Duodenal mucosa (tissue), 2 donors: Measurements from ENCODE around the gene TUBA3E.
"Not testable (repeated sequence)": the region's sequence is repeated elsewhere in the genome, so short reads cannot be mapped to it uniquely, and the experiment has no call there.

ENCODE experiments used
- H3K27ac ChIP-seq: one replicate; pipeline ENCODE4 v1.7.0; 2013; ENCODE audit warnings: low read depth, low read length
- H3K27me3 ChIP-seq, 2 donors: one replicate each; pipeline ENCODE4 v1.7.0; 2013; ENCODE audit warnings: low read length in 2 of 2, control low read depth in 1 of 2; ENCODE audit not compliant: insufficient read depth in 2 of 2, control insufficient read depth in 1 of 2
- H3K36me3 ChIP-seq, 2 donors: one replicate each; pipeline ENCODE4 v1.7.0; 2013; ENCODE audit warnings: low read length in 2 of 2, control low read depth in 1 of 2; ENCODE audit not compliant: insufficient read depth in 2 of 2, control insufficient read depth in 1 of 2
- H3K4me1 ChIP-seq, 2 donors: one replicate each; pipeline ENCODE4 v1.7.0; 2013; ENCODE audit warnings: low read length in 2 of 2, control low read depth in 1 of 2; ENCODE audit not compliant: insufficient read depth in 2 of 2, control insufficient read depth in 1 of 2
- H3K4me3 ChIP-seq, 2 donors: one replicate each; pipeline ENCODE4 v1.7.0; 2013; ENCODE audit warnings: low read length in 2 of 2, low read depth in 1 of 2
- H3K9ac ChIP-seq, 2 donors: one replicate each; pipeline ENCODE4 v1.7.0; 2013; ENCODE audit warnings: low read length in 2 of 2, low read depth in 1 of 2
- H3K9me3 ChIP-seq, 2 donors: one replicate each; pipeline ENCODE4 v1.7.0; 2013; ENCODE audit warnings: low read length in 2 of 2, control low read depth in 1 of 2; ENCODE audit not compliant: control insufficient read depth in 1 of 2

TUBA3E gene

DNA sequence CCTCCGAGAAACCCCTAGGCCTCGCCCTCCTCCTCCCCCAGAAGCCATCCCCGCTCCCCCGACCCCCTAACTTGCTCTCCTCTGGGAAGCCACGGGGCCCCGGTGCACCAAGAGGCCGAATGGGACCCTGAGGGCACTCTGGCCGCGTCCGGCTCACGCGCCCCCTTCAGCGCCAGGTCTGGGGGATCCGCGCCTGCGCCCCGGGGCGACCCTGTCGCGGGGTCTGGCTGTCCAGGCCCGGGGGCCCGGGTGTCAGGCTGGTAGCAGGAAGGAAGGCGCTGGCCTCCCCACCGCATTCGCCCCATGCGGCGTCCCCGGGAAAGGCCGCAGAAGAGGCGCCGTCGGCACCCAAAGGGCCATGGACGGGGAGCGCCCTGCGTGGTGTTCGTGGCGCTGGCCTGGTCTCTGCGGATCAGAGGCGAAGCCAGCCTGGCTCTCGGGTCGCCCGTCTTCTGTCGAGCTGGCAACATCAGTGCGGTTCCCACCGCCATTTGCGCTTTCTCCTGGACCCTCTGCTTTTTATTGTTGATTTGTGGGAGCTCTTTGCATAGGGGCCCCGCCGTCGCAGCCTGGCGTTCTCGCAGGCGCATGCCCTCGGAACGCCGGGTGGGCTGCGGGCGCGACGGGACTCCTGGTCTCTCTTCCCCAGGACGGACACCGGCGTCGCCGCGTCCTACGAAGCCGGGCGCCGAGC lies 30.4 kb upstream of the TUBA3E start:
- not testable (repeated sequence) for H3K4me3 ChIP-seq, H3K27ac ChIP-seq, H3K9ac ChIP-seq, H3K36me3 ChIP-seq, H3K9me3 ChIP-seq, H3K4me1 ChIP-seq, H3K27me3 ChIP-seq

DNA sequence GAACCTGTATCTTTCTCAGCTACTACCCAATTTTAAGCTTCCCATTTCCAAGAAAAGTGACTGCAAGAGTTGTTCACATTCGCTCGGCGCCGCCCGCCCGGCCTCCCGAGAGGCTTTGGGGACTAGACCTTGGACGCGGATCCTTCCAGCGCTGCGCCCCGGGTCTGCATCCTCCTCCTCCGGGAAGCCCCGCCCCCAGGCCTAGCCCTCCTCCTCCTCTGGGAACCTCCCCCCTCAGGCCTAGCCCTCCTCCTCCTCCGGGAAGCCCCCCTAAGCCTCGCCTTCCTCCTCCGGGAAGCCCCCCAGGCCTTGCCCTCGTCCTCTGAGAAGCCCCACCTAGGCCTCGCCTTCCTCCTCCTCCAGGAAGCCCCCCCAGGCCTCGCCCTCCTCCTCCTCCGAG lies 29.8 kb upstream of the TUBA3E start:
- not testable (repeated sequence) for H3K27ac ChIP-seq, H3K9me3 ChIP-seq, H3K4me1 ChIP-seq, H3K4me3 ChIP-seq, H3K36me3 ChIP-seq, H3K27me3 ChIP-seq, H3K9ac ChIP-seq

DNA sequence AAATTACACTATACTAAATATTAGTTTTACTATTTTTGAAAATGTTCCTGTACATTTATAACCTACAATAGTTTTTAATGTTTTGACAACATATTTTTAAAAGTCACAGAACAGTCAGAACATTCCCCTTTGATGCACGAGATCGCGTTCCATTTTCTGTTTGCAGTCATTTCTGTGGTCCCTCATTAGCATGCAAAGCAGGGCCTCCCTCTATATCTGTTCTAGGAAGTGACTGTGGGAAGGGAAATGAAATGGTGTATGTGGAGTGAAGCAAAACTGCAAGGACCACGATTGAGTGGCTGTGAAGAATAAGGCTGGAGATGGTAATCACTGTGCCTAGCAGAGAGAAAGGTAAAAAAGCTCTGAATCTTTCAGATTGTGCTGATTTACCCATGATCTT lies 24.3 kb upstream of the TUBA3E start:
- H3K9me3 ChIP-seq, H3K4me3 ChIP-seq, H3K27me3 ChIP-seq, H3K9ac ChIP-seq, H3K27ac ChIP-seq, H3K36me3 ChIP-seq, H3K4me1 ChIP-seq: not testable (repeated sequence)

DNA sequence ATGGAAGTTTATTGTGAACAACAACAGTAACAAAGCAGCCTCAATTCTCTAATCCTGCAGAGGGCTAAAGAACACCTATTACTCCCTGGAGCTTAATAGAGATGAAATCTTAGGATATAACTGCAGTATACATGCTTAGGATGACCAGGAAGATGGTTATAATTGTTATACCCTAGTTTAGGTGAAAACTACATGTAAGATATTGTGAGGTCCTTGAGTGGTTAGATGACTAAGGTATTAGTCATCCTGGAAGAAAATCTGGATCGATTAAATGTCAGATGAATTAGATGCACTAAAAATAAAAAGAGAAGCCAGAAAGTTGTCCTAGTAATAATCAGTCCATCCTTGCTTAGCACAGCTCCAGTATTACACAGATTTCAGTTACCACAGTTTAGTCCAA lies 22.3 kb upstream of the TUBA3E start:
- not testable (repeated sequence) for H3K9me3 ChIP-seq, H3K4me3 ChIP-seq, H3K27ac ChIP-seq, H3K9ac ChIP-seq, H3K36me3 ChIP-seq, H3K27me3 ChIP-seq, H3K4me1 ChIP-seq

DNA sequence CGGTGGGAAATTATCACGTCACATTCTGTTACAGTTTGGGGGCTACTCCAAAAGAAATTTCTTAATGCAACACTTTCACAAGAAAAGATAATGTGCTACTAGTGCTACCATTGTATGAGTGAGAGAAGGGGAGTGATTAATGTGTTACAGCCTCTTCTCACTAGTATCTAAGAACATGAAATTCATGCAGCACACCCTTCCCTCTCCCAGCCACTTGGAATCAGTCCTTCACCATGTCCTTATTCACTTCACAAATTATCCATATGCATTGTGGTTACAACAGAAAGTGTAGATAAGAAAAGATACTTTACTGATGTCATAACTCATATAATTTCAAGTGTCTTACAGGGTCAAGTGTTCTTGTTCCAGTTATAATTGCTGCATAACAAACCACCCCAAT lies 20.9 kb upstream of the TUBA3E start:
- H3K4me3 ChIP-seq, H3K4me1 ChIP-seq, H3K27ac ChIP-seq, H3K36me3 ChIP-seq, H3K9ac ChIP-seq, H3K9me3 ChIP-seq, H3K27me3 ChIP-seq: not testable (repeated sequence)

DNA sequence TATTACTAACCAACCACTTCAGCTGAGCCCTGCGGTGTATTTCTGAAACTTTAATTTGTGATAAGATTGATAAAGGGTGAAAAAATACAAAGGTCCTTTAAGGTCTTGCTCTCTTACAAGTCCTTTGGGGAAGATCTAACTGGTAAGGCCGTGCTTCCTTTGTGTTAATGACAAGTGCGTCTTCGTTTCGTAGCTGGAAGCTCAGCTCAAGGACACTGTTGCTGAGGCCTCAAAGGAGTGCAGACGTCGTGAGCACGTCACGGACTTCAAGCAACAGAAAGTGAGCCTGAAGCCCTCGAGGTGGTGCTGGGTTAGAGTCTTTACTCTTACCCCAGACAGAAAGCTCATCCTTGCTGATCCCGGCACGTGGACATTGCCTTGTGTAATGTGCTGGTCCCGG lies 8.8 kb upstream of the TUBA3E start:
- H3K9me3 ChIP-seq, H3K4me1 ChIP-seq, H3K27ac ChIP-seq, H3K27me3 ChIP-seq, H3K4me3 ChIP-seq, H3K36me3 ChIP-seq, H3K9ac ChIP-seq: not testable (repeated sequence)

DNA sequence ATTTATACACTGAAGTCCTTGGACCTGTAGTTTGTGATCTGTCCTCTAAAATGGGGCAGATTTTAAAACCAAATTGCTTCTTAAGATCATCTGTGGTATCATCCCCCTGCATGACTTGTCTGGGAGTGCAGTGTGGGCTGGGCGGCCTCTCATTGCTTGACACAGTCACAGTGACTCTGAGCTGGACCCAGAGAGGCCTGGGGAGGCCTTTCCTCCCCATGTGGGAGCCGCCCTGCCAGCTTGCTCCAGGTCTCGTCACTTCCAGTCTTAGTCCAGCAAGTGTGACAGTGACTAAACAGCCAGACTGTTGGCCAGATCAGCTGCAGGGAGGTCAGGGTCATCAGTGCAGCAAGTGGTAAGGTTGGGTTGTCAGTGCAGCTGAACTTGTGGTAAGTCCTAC lies 4.9 kb upstream of the TUBA3E start:
- not testable (repeated sequence) for H3K4me1 ChIP-seq, H3K27ac ChIP-seq

DNA sequence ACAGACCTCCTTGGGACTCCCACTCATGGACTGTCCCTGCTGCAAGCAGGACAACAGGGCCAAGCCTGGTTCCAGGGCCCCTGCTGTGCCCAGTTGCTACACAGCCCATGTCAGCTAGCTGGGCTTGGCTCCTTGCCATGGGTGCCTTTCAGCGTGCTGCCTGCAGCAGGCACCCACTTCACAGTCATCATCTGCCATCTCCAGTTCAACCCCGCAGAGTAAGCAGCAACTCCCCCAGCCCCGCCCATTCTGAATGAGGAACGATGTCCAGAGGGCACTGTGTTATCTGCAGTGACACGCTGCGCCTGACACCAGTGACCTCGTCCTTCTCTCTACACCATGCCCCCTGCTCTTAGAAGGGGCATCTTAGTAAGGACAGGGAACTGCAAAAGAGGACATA lies 4.3 kb upstream of the TUBA3E start:
- not testable (repeated sequence) for H3K27ac ChIP-seq, H3K9me3 ChIP-seq, H3K4me1 ChIP-seq, H3K36me3 ChIP-seq, H3K27me3 ChIP-seq, H3K4me3 ChIP-seq, H3K9ac ChIP-seq

More for the DNA sequence above, 4.9 kb upstream of the TUBA3E start:
- H3K36me3 ChIP-seq, H3K9me3 ChIP-seq, H3K4me3 ChIP-seq, H3K27me3 ChIP-seq, H3K9ac ChIP-seq: not testable (repeated sequence)

DNA sequence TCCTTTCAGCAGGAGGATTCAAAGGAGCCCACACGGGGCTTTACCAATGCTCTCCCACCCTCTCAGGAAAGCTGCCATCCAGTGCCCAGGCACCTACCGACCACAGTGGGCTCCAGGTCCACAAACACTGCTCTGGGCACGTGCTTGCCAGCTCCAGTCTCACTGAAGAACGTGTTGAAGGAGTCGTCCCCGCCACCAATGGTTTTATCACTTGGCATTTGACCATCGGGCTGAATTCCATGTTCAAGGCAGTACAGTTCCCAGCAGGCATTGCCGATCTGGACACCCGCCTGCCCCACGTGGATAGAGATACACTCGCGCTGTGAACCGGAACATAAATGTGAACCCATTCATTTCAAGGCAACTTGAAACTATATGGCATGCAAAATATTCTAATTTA lies 2.2 kb downstream of the TUBA3E start:
- H3K27ac ChIP-seq, H3K4me3 ChIP-seq, H3K36me3 ChIP-seq, H3K4me1 ChIP-seq, H3K9ac ChIP-seq, H3K9me3 ChIP-seq, H3K27me3 ChIP-seq: not testable (repeated sequence)

DNA sequence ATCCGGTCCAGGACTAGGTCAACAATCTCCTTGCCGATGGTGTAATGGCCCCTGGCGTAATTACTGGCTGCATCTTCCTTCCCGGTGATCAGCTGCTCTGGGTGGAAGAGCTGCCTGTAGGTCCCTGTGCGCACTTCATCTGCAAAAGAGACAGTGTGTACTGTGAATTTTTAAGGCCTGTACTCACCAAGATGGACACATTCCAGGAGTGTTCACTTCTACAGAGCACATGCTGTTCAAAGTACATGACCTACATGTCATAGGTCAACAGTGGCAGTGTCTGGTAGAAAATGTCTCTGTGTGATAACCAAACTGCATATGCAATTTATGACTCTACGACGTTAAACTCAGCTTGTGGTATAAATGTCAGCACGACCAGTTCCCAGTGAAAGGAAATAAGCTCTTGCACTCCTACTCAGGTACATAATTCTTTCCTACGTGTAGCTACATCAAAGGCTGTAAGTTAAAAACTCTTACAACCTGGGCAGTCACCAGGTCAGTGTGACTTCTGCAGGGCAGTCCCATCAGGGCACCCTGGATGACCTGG lies 3.1 kb downstream of the TUBA3E start:
- H3K36me3 ChIP-seq, H3K4me1 ChIP-seq, H3K27me3 ChIP-seq, H3K9ac ChIP-seq, H3K27ac ChIP-seq, H3K4me3 ChIP-seq, H3K9me3 ChIP-seq: not testable (repeated sequence)

DNA sequence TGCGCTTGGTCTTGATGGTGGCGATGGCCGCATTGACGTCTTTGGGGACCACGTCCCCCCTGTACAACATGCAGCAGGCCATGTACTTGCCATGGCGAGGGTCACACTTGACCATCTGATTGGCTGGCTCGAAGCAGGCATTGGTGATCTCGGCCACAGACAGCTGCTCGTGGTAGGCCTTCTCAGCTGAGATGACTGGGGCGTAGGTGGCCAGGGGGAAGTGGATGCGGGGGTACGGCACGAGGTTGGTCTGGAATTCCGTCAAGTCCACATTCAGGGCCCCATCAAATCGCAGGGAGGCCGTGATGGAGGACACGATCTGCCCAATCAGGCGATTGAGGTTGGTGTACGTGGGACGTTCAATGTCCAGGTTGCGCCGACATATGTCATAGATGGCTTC lies 4.4 kb downstream of the TUBA3E start:
- not testable (repeated sequence) for H3K4me1 ChIP-seq, H3K27ac ChIP-seq, H3K9ac ChIP-seq, H3K36me3 ChIP-seq, H3K9me3 ChIP-seq, H3K27me3 ChIP-seq, H3K4me3 ChIP-seq
